GM12874 (cell line): ENCODE measurements around the gene ELP2.

Experiments used
- CTCF ChIP-seq: IDR thresholded peaks from 2 replicates; pipeline ENCODE4 v1.5.1; 2011; ENCODE audit warnings: low read depth, mild to moderate bottlenecking, control low read depth, low read length, moderate library complexity; ENCODE audit not compliant: insufficient read depth

The ELP2 gene

GRCh38 chr18:36186461-36187192 lies 56.9 kb downstream of the ELP2 start:
- no peak for TF ChIP-seq CTCF

GRCh38 chr18:36187193-36187825 lies 57.6 kb downstream of the ELP2 start, which contains the start of gene MOCOS:
Gene MOCOS (plus strand): TSS chr18:36187497. CDS start chr18:36187540, 43 bp downstream.
- TF ChIP-seq CTCF, result no peak

- TF ChIP-seq CTCF, result no peak
These were observed 58.4 kb downstream of the ELP2 start for GRCh38 chr18:36187826-36188721.

GRCh38 chr18:36188916-36189315 lies 59.2 kb downstream of the ELP2 start:
- TF ChIP-seq CTCF, result no peak

- no peak for TF ChIP-seq CTCF
These were observed 59.8 kb downstream of the ELP2 start for GRCh38 chr18:36189486-36189885.

GRCh38 chr18:36191286-36191685 lies 61.6 kb downstream of the ELP2 start:
- TF ChIP-seq CTCF, result no peak

- TF ChIP-seq CTCF, result no peak
These were observed 62.0 kb downstream of the ELP2 start for GRCh38 chr18:36191711-36192110.
